A172 (cell line): ENCODE measurements around the gene GNAS-AS1. TPM values are rescaled to one million over a fixed set of nuclear protein-coding genes. Genes with fewer than 3 reads are reported as not detected.

Experiments used
- DNase-seq: peaks from one replicate; pipeline ENCODE4 v3.0.0-alpha.2; 2015; ENCODE audit warnings: low spot score
- total RNA-seq: library from RNA; depleted of rRNA; stranded (reverse); fragments of >200 nt; shearing (Covaris generic); gene quantifications from 2 replicates; pipeline ENCODE4 v1.2.3, GENCODE V29; 2014

The GNAS-AS1 gene
- total RNA-seq, 1 experiment from 2014 or later, result 1.8 TPM

DNA sequence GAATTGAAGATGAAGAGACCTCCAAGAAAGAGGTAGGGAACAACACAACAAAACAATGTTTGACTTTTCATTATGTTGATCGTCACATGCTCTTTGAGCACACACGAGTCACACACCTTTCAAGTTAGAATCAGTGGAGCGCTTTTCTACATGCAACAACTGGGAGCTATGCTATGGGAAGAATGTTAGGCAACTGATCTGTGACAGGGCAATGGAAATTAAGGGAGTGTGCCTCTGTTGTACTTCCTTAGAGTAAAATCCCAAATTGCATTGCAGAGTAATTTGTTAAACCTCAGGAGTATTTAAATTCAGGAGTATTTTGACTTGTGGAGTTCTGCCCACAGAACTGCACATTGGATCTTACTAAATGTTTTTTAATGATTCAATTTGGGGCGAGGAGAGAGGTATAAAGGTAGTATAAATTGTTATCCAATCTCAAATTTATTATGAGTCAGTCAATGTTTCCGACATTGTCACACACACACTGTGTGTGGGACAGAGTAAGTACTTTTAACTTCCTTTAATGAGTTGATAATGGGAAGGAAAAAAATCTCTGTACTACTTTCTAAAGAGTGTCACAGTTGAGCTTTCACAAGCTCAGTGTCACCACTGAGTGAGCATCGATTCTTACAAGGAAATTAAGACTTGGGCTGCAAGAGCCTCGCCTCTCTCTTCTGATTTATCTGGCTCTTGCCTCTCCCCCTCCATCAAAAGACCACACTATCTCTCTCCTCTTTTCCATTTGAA is 12.5 kb upstream of the GNAS-AS1 start:
- DNase-seq, result no peak

DNA sequence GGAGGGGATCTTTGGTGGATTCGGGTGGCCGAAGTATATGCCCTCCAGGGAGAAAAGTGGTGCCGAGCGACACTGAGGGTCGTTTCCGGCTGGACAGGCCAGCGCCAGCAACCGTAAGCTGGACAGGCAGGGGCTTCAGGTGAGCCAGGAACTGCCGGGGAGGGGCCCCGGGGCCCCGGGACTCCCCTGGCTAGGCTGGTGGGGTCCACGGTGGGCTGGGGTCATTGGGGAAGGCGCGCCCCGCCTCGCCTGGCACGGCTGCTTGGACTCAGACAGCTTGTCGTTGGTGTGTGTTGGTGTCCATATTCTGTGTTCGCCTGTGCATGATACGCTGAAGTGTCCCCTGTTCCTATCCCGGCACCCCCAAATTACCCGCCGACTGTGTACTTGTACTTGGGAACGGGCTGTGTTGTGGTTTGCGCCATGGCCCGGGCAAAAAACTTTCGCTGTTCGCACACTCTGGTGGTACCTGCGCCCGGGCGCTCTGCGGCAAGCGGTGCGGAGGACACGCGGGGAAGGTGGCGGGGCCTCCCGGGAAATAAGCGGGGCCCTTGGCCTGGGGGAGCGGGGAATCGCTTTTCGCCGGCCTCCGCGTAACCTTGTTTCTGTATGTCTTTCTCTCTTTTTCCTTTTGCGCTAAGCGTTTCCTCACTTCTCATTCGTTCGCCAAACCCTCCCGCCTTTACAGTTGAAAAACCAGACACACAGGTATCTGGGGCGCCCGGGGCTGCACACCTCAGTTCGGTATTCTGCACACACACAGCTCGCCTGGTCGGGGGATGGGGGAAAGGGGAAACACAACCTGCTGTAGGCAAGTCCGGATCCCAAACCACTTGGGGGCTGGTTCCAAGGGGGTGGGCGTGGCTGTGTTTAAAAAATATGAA is 5.0 kb upstream of the GNAS-AS1 start:
- no peak for DNase-seq

DNA sequence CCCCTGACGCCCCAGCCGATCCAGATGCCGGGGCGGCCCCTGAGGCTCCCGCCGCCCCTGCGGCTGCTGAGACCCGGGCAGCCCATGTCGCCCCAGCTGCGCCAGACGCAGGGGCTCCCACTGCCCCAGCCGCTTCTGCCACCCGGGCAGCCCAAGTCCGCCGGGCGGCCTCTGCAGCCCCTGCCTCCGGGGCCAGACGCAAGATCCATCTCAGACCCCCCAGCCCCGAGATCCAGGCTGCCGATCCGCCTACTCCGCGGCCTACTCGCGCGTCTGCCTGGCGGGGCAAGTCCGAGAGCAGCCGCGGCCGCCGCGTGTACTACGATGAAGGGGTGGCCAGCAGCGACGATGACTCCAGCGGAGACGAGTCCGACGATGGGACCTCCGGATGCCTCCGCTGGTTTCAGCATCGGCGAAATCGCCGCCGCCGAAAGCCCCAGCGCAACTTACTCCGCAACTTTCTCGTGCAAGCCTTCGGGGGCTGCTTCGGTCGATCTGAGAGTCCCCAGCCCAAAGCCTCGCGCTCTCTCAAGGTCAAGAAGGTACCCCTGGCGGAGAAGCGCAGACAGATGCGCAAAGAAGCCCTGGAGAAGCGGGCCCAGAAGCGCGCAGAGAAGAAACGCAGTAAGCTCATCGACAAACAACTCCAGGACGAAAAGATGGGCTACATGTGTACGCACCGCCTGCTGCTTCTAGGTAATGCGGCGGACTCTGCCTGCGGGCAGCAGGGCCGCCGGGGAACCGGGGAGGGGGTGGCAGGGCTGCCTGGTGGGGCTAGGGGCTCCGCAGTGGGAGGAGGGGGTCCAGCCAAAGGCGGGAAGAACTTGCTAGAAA is 4.2 kb upstream of the GNAS-AS1 start:
- DNase-seq, result no peak

DNA sequence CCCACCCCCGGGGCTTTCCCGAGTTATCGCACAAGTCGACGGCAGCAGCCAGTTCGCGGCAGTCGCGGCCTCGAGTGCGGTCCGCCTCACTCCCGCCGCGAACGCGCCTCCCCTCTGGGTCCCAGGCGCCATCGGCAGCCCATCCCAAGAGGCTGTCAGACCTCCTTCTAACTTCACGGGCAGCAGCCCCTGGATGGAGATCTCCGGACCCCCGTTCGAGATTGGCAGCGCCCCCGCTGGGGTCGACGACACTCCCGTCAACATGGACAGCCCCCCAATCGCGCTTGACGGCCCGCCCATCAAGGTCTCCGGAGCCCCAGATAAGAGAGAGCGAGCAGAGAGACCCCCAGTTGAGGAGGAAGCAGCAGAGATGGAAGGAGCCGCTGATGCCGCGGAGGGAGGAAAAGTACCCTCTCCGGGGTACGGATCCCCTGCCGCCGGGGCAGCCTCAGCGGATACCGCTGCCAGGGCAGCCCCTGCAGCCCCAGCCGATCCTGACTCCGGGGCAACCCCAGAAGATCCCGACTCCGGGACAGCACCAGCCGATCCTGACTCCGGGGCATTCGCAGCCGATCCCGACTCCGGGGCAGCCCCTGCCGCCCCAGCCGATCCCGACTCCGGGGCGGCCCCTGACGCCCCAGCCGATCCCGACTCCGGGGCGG is 3.4 kb upstream of the GNAS-AS1 start:
- DNase-seq, result no peak

- DNase-seq, result no peak
Measured at GRCh38 chr20:58853466-58853865, 2.8 kb upstream of the GNAS-AS1 start.

DNA sequence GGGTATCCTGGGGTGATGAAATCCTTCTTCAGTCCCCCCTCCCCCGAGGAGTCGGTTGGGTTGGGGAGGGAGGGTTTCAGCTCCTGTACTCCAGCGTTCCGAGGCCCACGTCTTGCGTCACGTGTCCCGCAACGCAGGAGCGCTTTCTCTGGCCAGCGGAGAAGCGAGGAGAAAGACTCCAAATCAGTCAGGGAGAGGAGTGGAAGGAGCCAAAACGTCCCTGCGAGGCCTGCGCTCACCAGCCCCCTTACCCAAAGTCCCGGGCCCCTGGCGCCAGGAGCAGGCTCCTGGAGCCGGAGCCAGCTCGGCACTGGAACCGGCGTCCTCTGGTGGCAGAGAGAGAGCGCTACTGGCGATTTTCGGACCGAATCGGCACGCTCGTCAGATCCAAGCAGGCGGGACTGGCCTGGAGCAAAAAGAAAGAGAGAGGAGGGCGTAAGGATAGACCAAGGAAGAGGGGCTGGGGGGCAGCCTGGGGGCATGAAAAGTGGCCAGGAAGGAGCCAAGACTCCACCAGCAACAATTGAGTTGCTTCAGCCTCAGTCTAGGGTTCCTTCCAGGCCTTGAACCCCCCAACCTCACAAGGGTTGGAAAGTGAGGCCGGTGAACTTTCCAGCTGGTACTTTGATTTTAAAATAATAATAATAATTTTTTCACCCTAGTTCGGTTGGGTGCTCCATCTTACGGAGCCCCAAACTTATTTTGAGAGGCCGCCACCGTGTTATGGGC is 2.0 kb upstream of the GNAS-AS1 start, which contains the start of gene GNAS:
Gene GNAS, plus strand, starts transcription at position 174 of the 729 bp plus-strand sequence.
- DNase-seq, result no peak

GRCh38 chr20:58851969-58852458 is 1.3 kb upstream of the GNAS-AS1 start:
- DNase-seq, result no peak

GRCh38 chr20:58851221-58851968 is 693 bp upstream of the GNAS-AS1 start:
- no peak for DNase-seq

- DNase-seq, result no peak
Measured at GRCh38 chr20:58847463-58847862, 3.2 kb downstream of the GNAS-AS1 start.

- no peak for DNase-seq
Measured at GRCh38 chr20:58845706-58846105, 5.0 kb downstream of the GNAS-AS1 start.

- no peak for DNase-seq
Measured at GRCh38 chr20:58843128-58843556, 7.6 kb downstream of the GNAS-AS1 start.

DNA sequence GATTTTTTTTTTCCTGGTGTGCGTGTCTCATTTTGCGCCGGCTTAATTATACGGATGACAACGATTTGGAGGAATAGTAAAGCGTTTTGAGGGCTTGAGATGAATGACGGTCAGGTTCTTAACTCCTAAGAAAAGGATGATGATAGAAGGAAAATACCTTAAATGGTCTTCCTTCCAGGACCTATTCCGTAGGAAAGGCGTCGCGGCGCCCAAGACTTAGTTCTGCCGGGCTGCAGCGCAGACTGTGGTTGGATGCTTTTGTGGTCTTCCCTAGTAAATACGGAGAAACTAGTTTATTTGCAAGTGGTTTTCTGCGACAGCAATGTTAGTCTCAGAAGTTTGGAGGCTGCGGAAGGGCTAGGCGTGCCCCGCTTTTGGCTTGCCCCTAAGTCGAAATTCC is 8.4 kb downstream of the GNAS-AS1 start:
- DNase-seq, result no peak

DNA sequence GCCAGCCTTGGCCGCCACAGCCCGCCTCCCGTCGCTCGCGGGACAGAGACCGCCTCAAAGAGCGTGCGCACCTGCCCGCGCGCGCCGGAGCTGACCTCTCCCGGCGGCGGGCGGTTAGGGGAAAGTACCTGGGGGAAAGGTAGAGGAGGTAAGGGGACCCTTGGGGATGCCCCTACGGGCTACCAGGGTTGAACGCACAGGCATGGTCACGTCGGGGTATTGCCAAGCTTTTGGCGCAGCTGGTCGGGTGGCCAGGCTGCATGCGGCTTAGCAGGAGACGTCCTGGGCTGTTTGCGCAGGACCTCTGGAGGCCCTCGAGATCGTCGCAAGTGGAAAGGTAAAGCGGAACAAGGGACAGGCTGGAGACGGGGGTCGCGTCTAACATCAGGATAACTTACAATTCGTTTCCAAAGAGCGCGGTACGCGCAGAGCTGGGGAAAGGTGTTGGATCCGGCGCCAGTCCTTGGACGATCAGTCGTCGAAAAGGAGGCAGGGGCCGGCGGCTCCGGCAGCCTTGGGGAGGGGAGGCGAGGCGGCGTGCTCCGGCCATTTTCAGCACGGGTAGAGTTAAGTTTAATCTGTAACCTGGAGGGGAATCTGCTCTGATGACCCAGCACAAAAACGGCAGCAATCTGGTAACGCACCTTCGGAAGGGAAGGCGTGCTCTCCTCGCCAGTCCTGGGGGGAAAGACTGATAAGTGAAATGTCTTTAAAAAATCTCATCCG is 9.0 kb downstream of the GNAS-AS1 start:
- no peak for DNase-seq

DNA sequence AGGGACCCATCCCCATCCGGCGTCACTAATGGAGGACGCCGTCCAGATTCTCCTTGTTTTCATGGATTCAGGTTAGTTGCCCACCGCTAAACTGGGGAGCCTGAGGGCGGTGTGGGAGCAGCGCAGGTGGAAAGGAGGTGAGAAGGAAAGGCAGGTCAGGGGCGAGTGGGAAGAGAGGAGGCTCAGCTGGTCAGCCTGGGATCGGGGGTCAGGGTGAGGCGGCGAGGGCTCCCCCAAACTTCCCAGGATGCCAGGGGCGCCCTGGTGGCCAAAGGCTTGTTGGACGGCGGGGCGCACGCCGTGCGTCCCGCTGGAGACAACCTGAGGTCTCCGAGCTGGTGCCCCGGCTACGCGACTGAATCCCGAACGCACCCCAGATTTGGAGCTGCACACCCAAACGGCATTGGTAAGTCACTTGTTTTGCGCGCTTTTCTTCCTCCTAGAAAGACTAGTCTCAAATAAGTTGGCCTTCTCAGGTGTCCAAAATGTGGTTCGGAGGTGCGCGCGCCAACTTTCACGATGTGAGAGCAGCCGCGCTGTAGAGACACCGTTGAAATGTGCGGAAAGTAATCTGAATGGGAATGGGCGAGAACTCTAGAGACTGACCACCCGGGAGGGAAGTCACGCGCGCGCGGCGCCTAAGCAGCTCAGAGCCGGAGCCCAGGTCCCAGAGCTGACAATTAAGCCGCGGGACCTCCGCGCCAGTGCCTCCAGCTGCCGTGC is 9.7 kb downstream of the GNAS-AS1 start:
- no peak for DNase-seq

- no peak for DNase-seq
Measured at GRCh38 chr20:58839991-58840747, 10.5 kb downstream of the GNAS-AS1 start.

- DNase-seq, result peak; percentile 37
Measured at GRCh38 chr20:58839474-58839874, 11.2 kb downstream of the GNAS-AS1 start.

DNA sequence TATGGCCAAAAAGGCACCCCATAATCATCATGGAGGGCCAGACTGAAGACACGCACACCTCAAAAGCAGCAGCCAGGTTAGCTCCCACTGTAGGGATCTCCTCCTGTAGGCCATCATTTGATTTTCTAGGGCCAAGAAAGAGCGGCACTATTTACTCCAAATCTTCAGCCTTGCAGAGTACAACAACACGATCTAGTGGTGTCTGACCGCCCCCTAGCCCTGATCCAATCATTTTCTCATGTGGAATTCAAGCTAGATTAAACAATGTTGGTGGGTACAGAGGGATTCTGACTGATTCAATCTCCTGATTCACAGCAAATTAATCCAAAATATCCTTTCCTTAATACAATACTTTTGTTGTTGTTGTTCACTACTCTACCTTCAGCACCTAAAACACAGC is 12.5 kb downstream of the GNAS-AS1 start:
- DNase-seq, result no peak

- DNase-seq, result no peak
Measured at GRCh38 chr20:58837717-58838116, 13.0 kb downstream of the GNAS-AS1 start.
